ENCODE measurements around the gene CYP27B1.

Gene CYP27B1

DNA sequence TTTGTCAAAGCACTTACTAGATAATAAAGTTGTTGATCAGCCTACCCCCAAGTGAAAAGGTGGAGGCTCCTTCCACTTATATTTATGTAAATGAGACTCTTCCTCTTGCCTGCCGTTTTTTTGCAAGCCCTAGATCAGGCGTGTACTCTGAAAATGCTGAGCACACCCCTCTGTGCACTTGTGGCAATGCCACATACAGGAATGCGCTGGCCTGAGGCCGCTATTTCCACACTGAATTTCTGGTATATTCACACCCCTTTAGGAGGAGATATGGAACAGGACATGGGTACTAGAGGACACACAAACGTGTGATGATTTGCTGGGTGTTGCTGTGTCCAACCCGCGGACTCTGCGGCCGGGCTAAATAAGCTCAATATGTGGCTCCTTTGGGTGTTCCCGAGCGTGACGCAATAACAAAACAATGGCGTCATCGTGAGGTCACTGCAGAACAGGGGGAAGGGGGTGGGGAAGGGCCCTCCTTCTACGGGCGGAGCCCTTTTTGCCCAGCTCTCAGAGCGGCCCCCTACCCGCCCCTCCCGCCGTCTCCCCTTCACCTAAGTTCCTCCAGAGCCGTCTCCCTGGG, 22.6 kb downstream of the CYP27B1 start:
- TF ChIP-seq CEBPB (IDR thresholded peaks at IDR 0.05) (peak; percentile 79), CREB1 (IDR thresholded peaks at IDR 0.05; ENCODE audit: low read depth) (peak; percentile 98)
- TF ChIP-seq, protein P1, sequence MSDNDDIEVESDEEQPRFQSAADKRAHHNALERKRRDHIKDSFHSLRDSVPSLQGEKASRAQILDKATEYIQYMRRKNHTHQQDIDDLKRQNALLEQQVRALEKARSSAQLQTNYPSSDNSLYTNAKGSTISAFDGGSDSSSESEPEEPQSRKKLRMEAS (IDR thresholded peaks at IDR 0.05), result no peak

GRCh38 chr12:57743769-57744168, 23.1 kb downstream of the CYP27B1 start:
- TF ChIP-seq EP300 (IDR thresholded peaks at IDR 0.05; ENCODE audit: borderline replicate concordance) (no peak), CEBPB (IDR thresholded peaks at IDR 0.05) (no peak), TAF1 (IDR thresholded peaks at IDR 0.05; ENCODE audit: low read depth) (no peak), ZBTB7A (IDR thresholded peaks at IDR 0.05; ENCODE audit: low read depth) (no peak)
- TF ChIP-seq, protein P2, sequence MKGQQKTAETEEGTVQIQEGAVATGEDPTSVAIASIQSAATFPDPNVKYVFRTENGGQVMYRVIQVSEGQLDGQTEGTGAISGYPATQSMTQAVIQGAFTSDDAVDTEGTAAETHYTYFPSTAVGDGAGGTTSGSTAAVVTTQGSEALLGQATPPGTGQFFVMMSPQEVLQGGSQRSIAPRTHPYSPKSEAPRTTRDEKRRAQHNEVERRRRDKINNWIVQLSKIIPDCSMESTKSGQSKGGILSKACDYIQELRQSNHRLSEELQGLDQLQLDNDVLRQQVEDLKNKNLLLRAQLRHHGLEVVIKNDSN (IDR thresholded peaks at IDR 0.05), result no peak

DNA sequence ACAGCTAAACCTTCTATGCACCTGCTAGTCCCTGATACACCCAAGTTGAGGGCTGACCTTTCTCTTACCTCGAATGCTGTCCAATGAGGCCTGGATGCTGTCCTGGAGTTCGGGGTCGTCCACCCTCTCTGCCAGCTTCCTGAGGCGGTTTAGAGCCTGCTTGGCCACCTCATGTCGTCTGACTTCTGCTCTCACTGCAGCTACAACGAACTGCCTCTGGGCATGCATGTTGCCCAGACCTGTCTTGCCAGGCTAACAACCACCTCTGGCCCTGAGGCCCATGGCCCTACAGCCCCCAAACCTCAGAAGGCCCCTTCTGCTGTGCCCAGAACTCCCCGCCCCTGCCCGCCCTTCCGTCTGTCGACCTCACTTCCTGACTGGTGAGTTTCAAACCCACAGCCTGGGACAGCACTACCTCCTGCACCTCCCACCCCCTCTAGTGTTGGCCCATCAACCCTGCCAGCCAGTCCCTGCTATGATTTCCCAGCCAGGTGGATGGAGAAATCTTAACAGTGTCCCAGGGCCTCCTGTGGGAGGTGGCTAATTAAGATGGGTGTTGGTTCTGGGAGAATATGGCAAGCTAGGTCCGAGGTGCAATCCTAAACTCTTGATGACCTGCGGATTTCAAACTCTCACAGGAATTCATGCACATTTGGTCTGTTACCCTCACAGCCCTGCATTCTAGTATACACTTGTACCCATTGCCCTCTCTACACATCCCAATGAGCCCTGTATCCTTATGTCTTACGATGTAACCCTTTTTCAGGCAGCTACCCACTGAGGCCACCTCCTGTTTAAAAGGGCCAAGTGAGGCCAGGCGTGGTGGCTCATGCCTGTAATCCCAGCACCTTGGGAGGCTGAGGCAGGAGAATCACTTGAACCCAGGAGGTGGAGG, 24.8 kb downstream of the CYP27B1 start:
- TF ChIP-seq FOXM1 (IDR thresholded peaks at IDR 0.05; ENCODE audit: borderline replicate concordance, low read depth) (no peak), ZBTB7A (IDR thresholded peaks at IDR 0.05; ENCODE audit: low read depth) (no peak), EP300 (IDR thresholded peaks at IDR 0.05; ENCODE audit: borderline replicate concordance) (no peak), TEAD4 (IDR thresholded peaks at IDR 0.05) (no peak), CREB1 (IDR thresholded peaks at IDR 0.05; ENCODE audit: low read depth) (no peak), RAD21 (IDR thresholded peaks at IDR 0.05; ENCODE audit: low read depth) (no peak; the same call in 1 of the 2 replicates), NFIC (IDR thresholded peaks at IDR 0.05) (no peak), TAF1 (IDR thresholded peaks at IDR 0.05; ENCODE audit: low read depth) (no peak), TCF12 (IDR thresholded peaks at IDR 0.05; ENCODE audit: low read depth) (no peak), CEBPB (IDR thresholded peaks at IDR 0.05) (no peak), EGR1 (IDR thresholded peaks at IDR 0.05) (no peak), YY1 (IDR thresholded peaks at IDR 0.05; ENCODE audit: low read depth) (no peak)
- TF ChIP-seq, protein P3, sequence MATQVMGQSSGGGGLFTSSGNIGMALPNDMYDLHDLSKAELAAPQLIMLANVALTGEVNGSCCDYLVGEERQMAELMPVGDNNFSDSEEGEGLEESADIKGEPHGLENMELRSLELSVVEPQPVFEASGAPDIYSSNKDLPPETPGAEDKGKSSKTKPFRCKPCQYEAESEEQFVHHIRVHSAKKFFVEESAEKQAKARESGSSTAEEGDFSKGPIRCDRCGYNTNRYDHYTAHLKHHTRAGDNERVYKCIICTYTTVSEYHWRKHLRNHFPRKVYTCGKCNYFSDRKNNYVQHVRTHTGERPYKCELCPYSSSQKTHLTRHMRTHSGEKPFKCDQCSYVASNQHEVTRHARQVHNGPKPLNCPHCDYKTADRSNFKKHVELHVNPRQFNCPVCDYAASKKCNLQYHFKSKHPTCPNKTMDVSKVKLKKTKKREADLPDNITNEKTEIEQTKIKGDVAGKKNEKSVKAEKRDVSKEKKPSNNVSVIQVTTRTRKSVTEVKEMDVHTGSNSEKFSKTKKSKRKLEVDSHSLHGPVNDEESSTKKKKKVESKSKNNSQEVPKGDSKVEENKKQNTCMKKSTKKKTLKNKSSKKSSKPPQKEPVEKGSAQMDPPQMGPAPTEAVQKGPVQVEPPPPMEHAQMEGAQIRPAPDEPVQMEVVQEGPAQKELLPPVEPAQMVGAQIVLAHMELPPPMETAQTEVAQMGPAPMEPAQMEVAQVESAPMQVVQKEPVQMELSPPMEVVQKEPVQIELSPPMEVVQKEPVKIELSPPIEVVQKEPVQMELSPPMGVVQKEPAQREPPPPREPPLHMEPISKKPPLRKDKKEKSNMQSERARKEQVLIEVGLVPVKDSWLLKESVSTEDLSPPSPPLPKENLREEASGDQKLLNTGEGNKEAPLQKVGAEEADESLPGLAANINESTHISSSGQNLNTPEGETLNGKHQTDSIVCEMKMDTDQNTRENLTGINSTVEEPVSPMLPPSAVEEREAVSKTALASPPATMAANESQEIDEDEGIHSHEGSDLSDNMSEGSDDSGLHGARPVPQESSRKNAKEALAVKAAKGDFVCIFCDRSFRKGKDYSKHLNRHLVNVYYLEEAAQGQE (IDR thresholded peaks at IDR 0.05; ENCODE audit: low read depth), result no peak
- TF ChIP-seq, protein P1 (IDR thresholded peaks at IDR 0.05), result no peak
- TF ChIP-seq, protein P2 (IDR thresholded peaks at IDR 0.05), result no peak

DNA sequence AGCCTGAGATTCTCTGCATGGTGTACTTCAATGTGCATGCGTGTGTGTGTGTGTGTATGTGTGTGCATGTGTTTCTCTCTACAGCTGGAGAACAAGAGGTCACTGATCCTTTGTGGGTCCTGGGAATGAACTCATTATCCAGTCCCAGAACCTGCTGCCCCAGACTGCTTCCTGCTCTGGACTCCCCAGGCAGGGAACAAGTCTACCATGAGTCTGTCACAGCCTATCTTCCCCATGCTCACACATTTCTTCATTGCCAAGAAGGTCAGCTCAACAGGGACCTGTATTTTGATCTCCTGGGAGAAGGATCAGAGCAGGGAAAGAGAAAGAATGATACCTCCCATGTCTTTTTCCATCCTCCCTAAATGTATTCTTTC, 25.5 kb downstream of the CYP27B1 start:
- TF ChIP-seq FOXM1 (IDR thresholded peaks at IDR 0.05; ENCODE audit: borderline replicate concordance, low read depth) (no peak), CEBPB (IDR thresholded peaks at IDR 0.05) (no peak), YY1 (IDR thresholded peaks at IDR 0.05; ENCODE audit: low read depth) (no peak), EGR1 (IDR thresholded peaks at IDR 0.05) (no peak)
- TF ChIP-seq, protein P3 (IDR thresholded peaks at IDR 0.05; ENCODE audit: low read depth), result no peak

DNA sequence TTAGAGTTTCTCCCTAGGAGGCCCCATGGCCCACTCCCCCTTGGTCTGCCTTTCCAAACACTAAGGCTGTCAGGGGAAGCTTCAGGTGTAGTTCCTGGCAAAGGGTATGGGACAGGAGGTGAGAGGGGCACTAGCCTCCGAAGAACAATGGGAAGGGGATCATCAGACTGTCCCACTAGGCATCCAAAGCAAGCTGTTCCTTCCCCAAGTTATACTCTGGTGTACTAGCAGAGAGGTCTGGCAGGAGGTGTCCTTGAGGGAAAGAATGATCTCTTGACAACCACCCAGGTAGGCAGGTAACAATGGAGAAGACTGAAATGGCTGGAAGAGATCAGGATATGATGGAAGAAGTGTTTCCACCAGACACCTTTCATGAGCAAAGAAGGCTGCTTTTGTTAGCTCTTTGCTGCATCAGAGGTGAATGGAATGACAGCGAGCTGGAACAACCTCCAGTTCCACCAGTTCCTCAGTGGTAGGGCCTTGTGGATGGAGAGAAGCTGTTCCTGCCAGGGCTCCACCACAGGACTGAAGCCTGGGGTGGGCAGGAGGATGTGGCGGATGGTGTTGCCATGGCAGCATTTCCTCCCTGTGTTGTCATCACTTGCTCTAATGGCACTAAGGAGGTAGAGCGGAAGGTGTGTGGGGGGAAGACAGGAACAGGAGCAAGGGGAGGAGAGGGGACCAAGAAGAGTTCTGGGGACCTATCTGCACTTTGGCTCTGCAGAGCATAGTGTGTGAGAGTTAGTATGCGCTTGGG, 26.0 kb downstream of the CYP27B1 start:
- TF ChIP-seq CEBPB (IDR thresholded peaks at IDR 0.05) (no peak), TEAD4 (IDR thresholded peaks at IDR 0.05) (no peak), TCF12 (IDR thresholded peaks at IDR 0.05; ENCODE audit: low read depth) (no peak), YY1 (IDR thresholded peaks at IDR 0.05; ENCODE audit: low read depth) (no peak), RAD21 (IDR thresholded peaks at IDR 0.05; ENCODE audit: low read depth) (no peak), TAF1 (IDR thresholded peaks at IDR 0.05; ENCODE audit: low read depth) (no peak), NFIC (IDR thresholded peaks at IDR 0.05) (no peak), ZBTB7A (IDR thresholded peaks at IDR 0.05; ENCODE audit: low read depth) (no peak), FOXM1 (IDR thresholded peaks at IDR 0.05; ENCODE audit: borderline replicate concordance, low read depth) (no peak), EP300 (IDR thresholded peaks at IDR 0.05; ENCODE audit: borderline replicate concordance) (no peak), CREB1 (IDR thresholded peaks at IDR 0.05; ENCODE audit: low read depth) (no peak), EGR1 (IDR thresholded peaks at IDR 0.05) (no peak)
- TF ChIP-seq, protein P2 (IDR thresholded peaks at IDR 0.05), result no peak
- TF ChIP-seq, protein P1 (IDR thresholded peaks at IDR 0.05), result no peak
- TF ChIP-seq, protein P3 (IDR thresholded peaks at IDR 0.05; ENCODE audit: low read depth), result no peak

Measured in Ishikawa (cell line).